T-cell (primary cell): ENCODE measurements around the gene RAI14. TPM values are rescaled to one million over a fixed set of nuclear protein-coding genes. Genes with fewer than 3 reads are reported as not detected.

ENCODE experiments used
- ATAC-seq, 4 experiments: fragments of 200-7000 bp in 3 of 4; fragments of 150-1000 bp in 1 of 4; cut with Tn5 transposase; replicated peaks in 1 of 4; 1 replicate in 3 of 4; 2 replicates in 1 of 4; pipeline ENCODE4 v1.10.0; 2021; ENCODE audit warnings: moderate library complexity in 3 of 4, mild to moderate bottlenecking in 2 of 4, moderate number of reproducible peaks in 1 of 4
- CTCF ChIA-PET, 2 donors: fragments of 300-600 bp; sonication (Branson Sonifier 250); formaldehyde crosslinking; loops; one replicate each; lab custom pipeline; 2022; ENCODE audit warnings: antibody characterized with exemption in 2 of 2; lab: Charles Lee
- POLR2A ChIA-PET, 2 donors: fragments of 300-600 bp; sonication (Branson Sonifier 250); formaldehyde crosslinking; loops; one replicate each; lab custom pipeline; 2022; ENCODE audit warnings: antibody characterized with exemption in 2 of 2; lab: Charles Lee
- DNase-seq, 35 experiments: peaks; one replicate each; pipeline versions ENCODE4 v3.0.0 to v3.0.0-alpha.2; 2013 to 2023
- H3K27ac ChIP-seq: one replicate; pipeline ENCODE4 v1.5.1; 2013; ENCODE audit warnings: low read length
- H3K27me3 ChIP-seq, 2 experiments: replicated peaks in 1 of 2; 1 replicate in 1 of 2; 2 replicates in 1 of 2; pipeline versions ENCODE4 v1.6.1 to v1.7.0; 2013; ENCODE audit warnings: low read length in 1 of 2, mixed read lengths in 1 of 2; ENCODE audit not compliant: control insufficient read depth in 2 of 2, insufficient read depth in 2 of 2; ENCODE audit errors: extremely low read depth in 1 of 2
- H3K36me3 ChIP-seq, 2 donors: 1 replicate in 1 of 2; 2 replicates in 1 of 2; pipeline versions ENCODE4 v1.6.1 to v1.7.0; 2013; ENCODE audit warnings: low read length in 1 of 2; ENCODE audit not compliant: control insufficient read depth in 2 of 2, insufficient read depth in 1 of 2; ENCODE audit errors: extremely low read depth in 1 of 2
- H3K4me1 ChIP-seq, 2 experiments: 1 replicate in 1 of 2; 2 replicates in 1 of 2; pipeline versions ENCODE4 v1.6.1 to v1.7.0; 2013; ENCODE audit warnings: low read length in 2 of 2, mixed read lengths in 1 of 2; ENCODE audit not compliant: insufficient read depth in 2 of 2, control insufficient read depth in 1 of 2; ENCODE audit errors: extremely low read depth in 1 of 2
- H3K4me3 ChIP-seq, 2 donors: 1 replicate in 1 of 2; 2 replicates in 1 of 2; pipeline versions ENCODE4 v1.5.1 to v1.7.0; 2013; ENCODE audit warnings: mild to moderate bottlenecking in 2 of 2, low read length in 1 of 2, moderate library complexity in 1 of 2; ENCODE audit not compliant: control insufficient read depth in 1 of 2; ENCODE audit errors: extremely low read depth in 1 of 2
- H3K9me3 ChIP-seq: 2 replicates; pipeline ENCODE4 v1.7.0; 2013
- H3K27ac Mint-ChIP-seq, 2 donors: one replicate each; pipeline ENCODE4 v1.8.0; 2020 to 2021; ENCODE audit warnings: mild to moderate bottlenecking in 2 of 2, mixed read lengths in 2 of 2
- H3K27me3 Mint-ChIP-seq, 2 donors: one replicate each; pipeline ENCODE4 v1.8.0; 2021 to 2022; ENCODE audit warnings: mixed read lengths in 2 of 2
- H3K36me3 Mint-ChIP-seq: one replicate; pipeline ENCODE4 v1.8.0; 2021; ENCODE audit warnings: mixed read lengths
- H3K4me1 Mint-ChIP-seq, 3 donors: one replicate each; pipeline ENCODE4 v1.8.0; 2020 to 2022; ENCODE audit warnings: mixed read lengths in 3 of 3, mild to moderate bottlenecking in 1 of 3
- H3K4me3 Mint-ChIP-seq, 3 donors: one replicate each; pipeline ENCODE4 v1.8.0; 2020 to 2022; ENCODE audit warnings: mild to moderate bottlenecking in 3 of 3, mixed read lengths in 3 of 3, moderate library complexity in 3 of 3
- H3K9me3 Mint-ChIP-seq, 3 donors: one replicate each; pipeline ENCODE4 v1.8.0; 2020 to 2022; ENCODE audit warnings: mixed read lengths in 3 of 3
- WGBS: methylation state at CpG from one replicate; pipeline ENCODE4 v1.1.5; 2013; ENCODE audit warnings: missing lambda C conversion rate; ENCODE audit not compliant: insufficient coverage; 5-methylcytosine and 5-hydroxymethylcytosine counted together
- total RNA-seq, 35 experiments: library from RNA in 6 of 35; stranded (reverse) in 6 of 35; fragments of 120-200 nt in 1 of 35; gene quantifications; one replicate each; pipeline versions ENCODE4 v1.2.1 to v1.2.4 and lab custom pipeline; 2013 to 2026

RAI14 gene
- total RNA-seq, 5 donors from 2014 or later (not counting 1 experiment from before 2014, with no cell fraction given): 0.59 to 2.2 (median 0.96) TPM

- ATAC-seq: no peak
- Histone ChIP-seq H3K27ac (no peak overlapping the region), H3K4me3 (no peak overlapping the region), H3K36me3 (no peaks in the 10 kb centered on the region), H3K27me3 (peaks cover 0 to 6% of the 10 kb centered on the region in 2 experiments), H3K9me3 (no peaks in the 10 kb centered on the region), H3K4me1 (no peaks in the 10 kb centered on the region)
- Mint-ChIP-seq H3K9me3 (no peaks in the 10 kb centered on the region), H3K27me3 (no peaks in the 10 kb centered on the region), H3K27ac (no peak overlapping the region), H3K36me3 (no peaks in the 10 kb centered on the region), H3K4me1 (no peaks in the 10 kb centered on the region), H3K4me3 (no peak overlapping the region)
- ChIA-PET POLR2A (no interaction called here), CTCF (interaction anchor here in 1 of 2 donors (0.7 kb wide), 1 partner anchor 218 kb away, joined by 3 read pairs; no protein-coding TSS in a partner anchor)
- no CpG with 5 or more reads among the region's 1 CpG for WGBS
- no peak for DNase-seq
These were observed 16.1 kb downstream of the RAI14 start for GRCh38 chr5:34672196-34672595.

GRCh38 chr5:34673463-34674125 is 17.5 kb downstream of the RAI14 start:
- CTCF ChIA-PET: no interaction called here
- no peak overlapping the region for H3K27ac ChIP-seq

GRCh38 chr5:34674187-34674586 is 18.1 kb downstream of the RAI14 start:
- H3K4me3 ChIP-seq: no peak overlapping the region
- ChIA-PET POLR2A (no interaction called here), CTCF (no interaction called here)
- no peaks in the 10 kb centered on the region for H3K9me3 ChIP-seq
- ATAC-seq (no peak), DNase-seq (no peak)
- Mint-ChIP-seq H3K9me3 (no peaks in the 10 kb centered on the region), H3K27ac (no peak overlapping the region), H3K27me3 (peaks cover 0 to 6% of the 10 kb centered on the region in 2 donors), H3K36me3 (no peaks in the 10 kb centered on the region), H3K4me3 (no peak overlapping the region), H3K4me1 (no peaks in the 10 kb centered on the region)
- 80% methylated on average over 1 of the region's 3 CpGs for WGBS
- no peaks in the 10 kb centered on the region for H3K36me3 ChIP-seq
- H3K4me1 ChIP-seq: no peaks in the 10 kb centered on the region
- no peak overlapping the region for H3K27ac ChIP-seq
- H3K27me3 ChIP-seq: peaks cover 0 to 9% of the 10 kb centered on the region in 2 experiments

More at GRCh38 chr5:34673463-34674125, 17.5 kb downstream of the RAI14 start:
- no peaks in the 10 kb centered on the region for H3K4me1 ChIP-seq
- no peaks in the 10 kb centered on the region for H3K9me3 ChIP-seq
- Mint-ChIP-seq H3K36me3 (no peaks in the 10 kb centered on the region), H3K4me3 (no peak overlapping the region), H3K27ac (no peak overlapping the region), H3K4me1 (no peaks in the 10 kb centered on the region), H3K27me3 (peaks cover 0 to under 1% of the 10 kb centered on the region in 2 donors), H3K9me3 (no peaks in the 10 kb centered on the region)
- 63% methylated on average over 3 of the region's 4 CpGs for WGBS
- POLR2A ChIA-PET: no interaction called here
- peaks cover 0 to 8% of the 10 kb centered on the region in 2 experiments for H3K27me3 ChIP-seq
- no peak overlapping the region for H3K4me3 ChIP-seq
- DNase-seq: no peak
- ATAC-seq: no peak
- no peaks in the 10 kb centered on the region for H3K36me3 ChIP-seq

- H3K4me1 Mint-ChIP-seq: no peaks in the 10 kb centered on the region
- Histone ChIP-seq H3K36me3 (no peaks in the 10 kb centered on the region), H3K4me1 (no peaks in the 10 kb centered on the region), H3K27ac (no peak overlapping the region), H3K4me3 (no peak overlapping the region), H3K27me3 (peaks cover 0 to 9% of the 10 kb centered on the region in 2 experiments), H3K9me3 (no peaks in the 10 kb centered on the region)
- 86% methylated on average over 1 of the region's 3 CpGs for WGBS
- H3K27ac Mint-ChIP-seq: no peak overlapping the region
- H3K27me3 Mint-ChIP-seq: peaks cover 0 to 6% of the 10 kb centered on the region in 2 donors
- no peak for ATAC-seq
- H3K4me3 Mint-ChIP-seq: no peak overlapping the region
- CTCF ChIA-PET: interaction anchor here in 1 of 2 donors (0.6 kb wide), 1 partner anchor 1966 kb away, joined by 5 read pairs; no protein-coding TSS in a partner anchor
- H3K36me3 Mint-ChIP-seq: no peaks in the 10 kb centered on the region
- no peaks in the 10 kb centered on the region for H3K9me3 Mint-ChIP-seq
- POLR2A ChIA-PET: no interaction called here
- DNase-seq: no peak
These were observed 19.7 kb downstream of the RAI14 start for GRCh38 chr5:34675857-34676256.

DNA sequence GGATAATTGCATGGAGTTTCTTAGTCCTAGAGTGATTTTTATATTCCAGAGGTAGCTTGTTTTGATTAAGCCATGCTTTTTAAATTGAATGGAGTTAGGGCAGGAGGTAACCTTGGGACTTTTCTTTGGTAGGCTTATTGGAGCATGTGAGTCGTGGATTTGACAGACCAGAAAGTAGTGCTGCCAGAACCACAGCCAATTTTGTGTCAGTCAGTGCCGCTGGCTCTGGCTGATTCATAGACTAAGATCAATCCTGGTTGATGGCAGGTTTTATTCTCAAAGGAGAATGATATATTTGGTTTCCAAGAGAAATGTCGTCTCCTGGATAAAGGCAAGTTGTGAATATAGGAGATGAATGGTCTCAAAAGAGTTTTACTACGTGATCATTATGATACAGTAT is 20.3 kb downstream of the RAI14 start:
- WGBS: 82% methylated on average over 3 of the region's 4 CpGs
- H3K27ac Mint-ChIP-seq: no peak overlapping the region

DNA sequence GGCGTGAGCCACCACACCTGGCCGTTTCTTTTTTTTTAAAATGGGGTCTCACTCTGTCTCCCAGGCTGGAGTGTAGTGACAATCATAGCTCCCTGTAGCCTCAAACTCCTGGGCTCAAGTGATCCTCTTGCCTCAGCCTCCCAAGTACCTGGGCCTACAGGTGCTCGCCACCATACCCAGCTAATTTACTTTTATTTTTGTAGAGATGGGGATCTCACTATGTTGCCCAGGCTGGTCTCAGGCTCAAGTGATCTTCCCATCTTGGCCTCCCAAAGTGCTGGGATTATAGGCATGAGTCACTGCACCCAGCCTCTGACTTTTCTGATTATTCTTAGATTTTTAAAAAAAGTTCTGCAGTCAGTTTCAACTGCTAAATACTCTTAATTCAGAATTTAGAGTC is 21.3 kb downstream of the RAI14 start:
- ChIA-PET POLR2A (no interaction called here), CTCF (no interaction called here)
- Histone ChIP-seq H3K36me3 (no peaks in the 10 kb centered on the region), H3K27me3 (peaks cover 0 to 9% of the 10 kb centered on the region in 2 experiments), H3K4me3 (no peak overlapping the region), H3K9me3 (no peaks in the 10 kb centered on the region), H3K27ac (no peak overlapping the region), H3K4me1 (no peaks in the 10 kb centered on the region)
- WGBS: 84% methylated on average over 2 of the region's 3 CpGs
- no peak for DNase-seq
- H3K4me1 Mint-ChIP-seq: no peaks in the 10 kb centered on the region
- no peak overlapping the region for H3K27ac Mint-ChIP-seq
- no peak for ATAC-seq
- H3K27me3 Mint-ChIP-seq: peaks cover 0 to 6% of the 10 kb centered on the region in 2 donors
- no peak overlapping the region for H3K4me3 Mint-ChIP-seq
- no peaks in the 10 kb centered on the region for H3K36me3 Mint-ChIP-seq
- H3K9me3 Mint-ChIP-seq: no peaks in the 10 kb centered on the region

More for the DNA sequence above, 20.3 kb downstream of the RAI14 start:
- no peaks in the 10 kb centered on the region for H3K36me3 Mint-ChIP-seq
- ATAC-seq (no peak), DNase-seq (no peak)
- ChIA-PET POLR2A (no interaction called here), CTCF (no interaction called here)
- Histone ChIP-seq H3K4me1 (no peaks in the 10 kb centered on the region), H3K27ac (no peak overlapping the region), H3K27me3 (peaks cover 0 to 9% of the 10 kb centered on the region in 2 experiments), H3K4me3 (no peak overlapping the region), H3K36me3 (no peaks in the 10 kb centered on the region), H3K9me3 (no peaks in the 10 kb centered on the region)
- no peaks in the 10 kb centered on the region for H3K4me1 Mint-ChIP-seq
- H3K9me3 Mint-ChIP-seq: no peaks in the 10 kb centered on the region
- H3K27me3 Mint-ChIP-seq: peaks cover 0 to 6% of the 10 kb centered on the region in 2 donors
- no peak overlapping the region for H3K4me3 Mint-ChIP-seq
